ENCODE measurements around the gene PHACTR3. TPM values are rescaled to one million over a fixed set of nuclear protein-coding genes. Genes with fewer than 3 reads are reported as not detected.
A peak's percentile ranks its signal among the peaks of the same experiment; 100 is the strongest.

Gene PHACTR3
- total RNA-seq, 1 experiment from 2014 or later, result not detected

DNA sequence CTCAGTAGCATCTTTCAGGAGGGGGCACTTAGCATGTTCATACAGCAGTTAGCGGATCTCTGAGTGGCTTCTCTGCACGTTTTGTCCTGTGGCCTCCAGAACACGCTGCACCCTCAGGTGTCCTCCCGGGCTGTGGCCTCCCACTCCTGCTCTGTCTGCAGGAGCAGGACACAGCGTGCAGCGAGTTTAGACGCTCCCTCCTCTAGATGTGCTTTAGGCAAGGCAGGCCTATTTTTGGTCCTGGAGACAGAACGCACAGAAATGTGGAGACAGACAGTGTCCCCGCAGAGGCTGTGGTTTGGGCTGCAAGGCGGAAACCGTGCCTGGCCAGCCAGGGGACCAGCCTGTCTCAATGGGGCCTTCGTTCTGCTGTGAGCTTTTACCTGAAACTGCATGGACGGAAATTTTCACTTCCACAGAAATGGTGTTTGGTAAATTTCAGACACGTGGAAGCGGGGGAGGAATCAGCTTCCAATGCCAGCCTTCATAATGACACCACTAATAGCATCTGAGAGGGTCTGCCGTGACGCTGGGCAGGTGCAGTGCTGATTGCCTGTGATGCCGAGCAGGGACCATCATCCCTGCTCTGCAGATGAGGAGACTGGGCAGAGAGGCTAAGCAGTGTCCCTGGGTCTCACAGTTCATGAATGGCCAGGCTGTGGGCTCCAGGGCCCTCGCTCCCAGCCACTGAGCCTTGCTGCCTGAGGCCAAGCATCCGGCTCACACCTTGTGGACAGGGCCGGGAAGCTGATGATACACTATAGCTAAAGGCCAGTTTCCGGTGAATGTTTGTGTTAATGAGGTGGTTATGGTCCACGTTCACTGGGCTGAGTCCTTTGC is 208.2 kb downstream of the PHACTR3 start:
- Mint-ChIP-seq H3K9me3 (peaks cover 0 to 36% of the 10 kb centered on the region in 2 experiments; a peak in 2 of 5 replicates), H3K36me3 (ENCODE audit: insufficient read depth in 1 of 3, low read depth in 3 of 3) (no peaks in the 10 kb centered on the region), H3K27me3 (ENCODE audit: low read depth) (peaks cover 13% of the 10 kb centered on the region), H3K27ac (no peak overlapping the region), H3K4me3 (no peak overlapping the region), H3K4me1 (peaks cover 4 to 6% of the 10 kb centered on the region in 2 experiments)
- TF ChIP-seq, protein P1, sequence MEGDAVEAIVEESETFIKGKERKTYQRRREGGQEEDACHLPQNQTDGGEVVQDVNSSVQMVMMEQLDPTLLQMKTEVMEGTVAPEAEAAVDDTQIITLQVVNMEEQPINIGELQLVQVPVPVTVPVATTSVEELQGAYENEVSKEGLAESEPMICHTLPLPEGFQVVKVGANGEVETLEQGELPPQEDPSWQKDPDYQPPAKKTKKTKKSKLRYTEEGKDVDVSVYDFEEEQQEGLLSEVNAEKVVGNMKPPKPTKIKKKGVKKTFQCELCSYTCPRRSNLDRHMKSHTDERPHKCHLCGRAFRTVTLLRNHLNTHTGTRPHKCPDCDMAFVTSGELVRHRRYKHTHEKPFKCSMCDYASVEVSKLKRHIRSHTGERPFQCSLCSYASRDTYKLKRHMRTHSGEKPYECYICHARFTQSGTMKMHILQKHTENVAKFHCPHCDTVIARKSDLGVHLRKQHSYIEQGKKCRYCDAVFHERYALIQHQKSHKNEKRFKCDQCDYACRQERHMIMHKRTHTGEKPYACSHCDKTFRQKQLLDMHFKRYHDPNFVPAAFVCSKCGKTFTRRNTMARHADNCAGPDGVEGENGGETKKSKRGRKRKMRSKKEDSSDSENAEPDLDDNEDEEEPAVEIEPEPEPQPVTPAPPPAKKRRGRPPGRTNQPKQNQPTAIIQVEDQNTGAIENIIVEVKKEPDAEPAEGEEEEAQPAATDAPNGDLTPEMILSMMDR (conservative IDR thresholded peaks at IDR 0.05), result no peak
- no CpG with 5 or more reads among the region's 23 CpGs for WGBS (ENCODE audit: extremely low coverage, insufficient read length, low lambda C conversion rate)
- no peak overlapping the region for H4K8ac ChIP-seq (replicated peaks; ENCODE audit: insufficient read length, low read depth, low read length)
- no peak overlapping the region for H2AFZ ChIP-seq (ENCODE audit: low read length)
- H2BK120ac ChIP-seq (ENCODE audit: low read depth, low read length, poor library complexity, severe bottlenecking), result no peak overlapping the region
- no peak overlapping the region for H3K23ac ChIP-seq (ENCODE audit: insufficient read length, low read depth, low read length)
- no peak overlapping the region for H3K56ac ChIP-seq (ENCODE audit: insufficient read length, low read depth, low read length)
- H4K20me1 ChIP-seq (ENCODE audit: control insufficient read depth, insufficient read depth, insufficient read length), result no peaks in the 10 kb centered on the region
- no peaks in the 10 kb centered on the region for H3K9me3 ChIP-seq (ENCODE audit: control insufficient read depth, low read depth, low read length)
- H4K91ac ChIP-seq (ENCODE audit: insufficient read length, low read depth, low read length), result no peak overlapping the region
- peak; percentile 6 for DNase-seq
- H3K4ac ChIP-seq (ENCODE audit: low read depth, low read length), result no peak overlapping the region
- H3K27ac ChIP-seq (ENCODE audit: insufficient read length, low read depth, low read length), result no peak overlapping the region
- H2BK12ac ChIP-seq (ENCODE audit: insufficient read length, low read depth, low read length), result no peak overlapping the region
- H3K79me2 ChIP-seq (ENCODE audit: insufficient read depth, low read length), result no peaks in the 10 kb centered on the region
- no peak overlapping the region for H3K9ac ChIP-seq (ENCODE audit: extremely low read depth, insufficient read length, low read length)
- no peaks in the 10 kb centered on the region for H3K79me1 ChIP-seq (ENCODE audit: insufficient read depth, low read depth, low read length, poor library complexity, severe bottlenecking)
- H3K14ac ChIP-seq (ENCODE audit: insufficient read depth, low read length), result no peak overlapping the region; the same call in 1 of the 2 replicates
- H3K18ac ChIP-seq (ENCODE audit: insufficient read length, low read depth, low read length), result no peak overlapping the region
- H3K27me3 ChIP-seq (ENCODE audit: insufficient read depth, low read length), result no peaks in the 10 kb centered on the region
- no peak overlapping the region for H4K5ac ChIP-seq (ENCODE audit: insufficient read length, low read depth, low read length)
- no peaks in the 10 kb centered on the region for H3K23me2 ChIP-seq (ENCODE audit: insufficient read length, low read depth, low read length, poor library complexity, severe bottlenecking)
- H2BK5ac ChIP-seq (ENCODE audit: insufficient read length, low read length), result no peak overlapping the region
- no peak overlapping the region for H2BK15ac ChIP-seq (ENCODE audit: low read depth, low read length)
- no peak overlapping the region for H3K4me2 ChIP-seq (ENCODE audit: insufficient read depth, insufficient read length, low read length)
- no peak overlapping the region for H3T11ph ChIP-seq (ENCODE audit: low read length)
- no peak overlapping the region for H2AK5ac ChIP-seq (ENCODE audit: insufficient read length, low read length)
- H3K4me1 ChIP-seq (ENCODE audit: insufficient read depth, low read length), result no peaks in the 10 kb centered on the region
- H2BK20ac ChIP-seq (ENCODE audit: low read depth, low read length, poor library complexity, severe bottlenecking), result no peak overlapping the region

Measured in H9 (cell line).